OCI-LY1 (cell line): ENCODE data around the gene SYTL5.

Experiments
- H2AFZ ChIP-seq: fragments of 200-600 bp; sonication (generic), shearing (Covaris generic); 2 replicates; pipeline ENCODE4 v1.6.0; 2014; ENCODE audit warnings: antibody characterized with exemption, mild to moderate bottlenecking, low read length
- H3F3A ChIP-seq: fragments of 200-600 bp; sonication (generic), shearing (Covaris generic); 2 replicates; pipeline ENCODE4 v1.6.0; 2014; ENCODE audit warnings: mild to moderate bottlenecking, antibody characterized with exemption, low read length, moderate library complexity; ENCODE audit not compliant: insufficient read depth
- H3K27ac ChIP-seq: fragments of 200-600 bp; sonication (generic); 2 replicates; pipeline ENCODE4 v1.5.1; 2014; ENCODE audit warnings: low read length, mixed run types, mild to moderate bottlenecking, low read depth; ENCODE audit not compliant: poor library complexity, severe bottlenecking
- H3K27me3 ChIP-seq: fragments of 200-600 bp; sonication (generic); 2 replicates; pipeline ENCODE4 v1.6.0; 2014; ENCODE audit warnings: antibody characterized with exemption, mild to moderate bottlenecking, low read length, moderate library complexity; ENCODE audit not compliant: insufficient read depth
- H3K36me3 ChIP-seq: fragments of 200-600 bp; sonication (generic); 2 replicates; pipeline ENCODE4 v1.6.1; 2014; ENCODE audit warnings: mild to moderate bottlenecking, antibody characterized with exemption, low read length, moderate library complexity, mixed read lengths; ENCODE audit not compliant: insufficient read depth
- H3K4me1 ChIP-seq: fragments of 200-600 bp; sonication (generic); 2 replicates; pipeline ENCODE4 v1.5.1; 2014; ENCODE audit warnings: mild to moderate bottlenecking, low read length, moderate library complexity; ENCODE audit not compliant: insufficient read depth, severe bottlenecking
- H3K4me2 ChIP-seq: fragments of 200-600 bp; sonication (generic), shearing (Covaris generic); 2 replicates; pipeline ENCODE4 v1.6.1; 2014; ENCODE audit warnings: low read length
- H3K4me3 ChIP-seq: fragments of 200-600 bp; sonication (generic); 2 replicates; pipeline ENCODE4 v1.5.1; 2014; ENCODE audit warnings: low read length, low read depth, mild to moderate bottlenecking, mixed read lengths; ENCODE audit not compliant: poor library complexity, severe bottlenecking
- H3K79me2 ChIP-seq: fragments of 200-600 bp; shearing (Covaris generic); 2 replicates; pipeline ENCODE4 v1.6.1; 2016; ENCODE audit warnings: mixed run types, low read length, mixed read lengths; ENCODE audit not compliant: insufficient read depth
- H3K9ac ChIP-seq: fragments of 200-600 bp; sonication (generic), shearing (Covaris generic); 2 replicates; pipeline ENCODE4 v1.6.1; 2014; ENCODE audit warnings: mild to moderate bottlenecking, low read length, mixed read lengths
- H3K9me2 ChIP-seq: fragments of 200-600 bp; sonication (generic), shearing (Covaris generic); 2 replicates; pipeline ENCODE4 v1.6.1; 2014; ENCODE audit warnings: low read depth, mild to moderate bottlenecking, low read length, mixed read lengths
- H3K9me3 ChIP-seq: fragments of 200-600 bp; shearing (Covaris generic); 2 replicates; pipeline ENCODE4 v1.6.1; 2014; ENCODE audit warnings: low read length, mixed read lengths
- H4K20me1 ChIP-seq: fragments of 200-600 bp; sonication (generic), shearing (Covaris generic); 2 replicates; pipeline ENCODE4 v1.6.0; 2016; ENCODE audit warnings: mild to moderate bottlenecking, low read length; ENCODE audit not compliant: insufficient read depth
- EZH2 ChIP-seq: fragments of 200-600 bp; sonication (generic), shearing (Covaris generic); IDR thresholded peaks from 2 replicates; pipeline ENCODE4 v1.8.0; 2017; ENCODE audit warnings: borderline replicate concordance, mixed run types, mild to moderate bottlenecking, antibody characterized with exemption, low read length, moderate library complexity, mixed read lengths
- TF ChIP-seq, protein P1 (sequence below): fragments of 200-600 bp; sonication (generic), shearing (Covaris generic); IDR thresholded peaks from 2 replicates; pipeline ENCODE4 v1.5.1; 2017; ENCODE audit warnings: mild to moderate bottlenecking, antibody characterized with exemption, low read length, moderate library complexity, mixed read lengths

The SYTL5 gene

DNA sequence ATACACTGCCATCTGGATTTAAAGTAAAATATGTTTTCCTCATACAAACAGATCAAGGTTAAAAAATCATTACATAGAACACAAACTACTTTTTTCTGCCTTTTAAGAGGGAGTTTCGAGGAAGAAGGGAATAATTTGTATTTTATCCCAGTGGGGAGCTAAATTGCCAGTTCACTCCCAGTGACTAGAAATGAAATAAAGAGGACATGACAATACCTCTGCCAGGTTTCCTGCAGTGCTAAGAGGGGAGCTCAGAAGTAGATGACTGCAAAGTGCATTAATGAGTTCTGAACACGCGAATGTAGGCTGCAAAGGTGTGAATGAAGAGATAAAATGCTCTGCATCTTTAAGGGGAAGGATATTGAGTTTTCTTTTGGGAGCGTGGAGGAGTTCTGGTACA lies 144.6 kb downstream of the SYTL5 start:
- Histone ChIP-seq H3F3A (no peaks in the 10 kb centered on the region), H2AFZ (no peak overlapping the region), H3K27ac (no peak overlapping the region), H3K79me2 (no peaks in the 10 kb centered on the region), H3K9me3 (no peaks in the 10 kb centered on the region), H3K4me2 (no peak overlapping the region), H3K27me3 (no peaks in the 10 kb centered on the region), H4K20me1 (no peaks in the 10 kb centered on the region), H3K36me3 (no peaks in the 10 kb centered on the region), H3K4me1 (no peaks in the 10 kb centered on the region), H3K9me2 (no peaks in the 10 kb centered on the region), H3K4me3 (no peak overlapping the region), H3K9ac (no peak overlapping the region)
- TF ChIP-seq, protein P1, sequence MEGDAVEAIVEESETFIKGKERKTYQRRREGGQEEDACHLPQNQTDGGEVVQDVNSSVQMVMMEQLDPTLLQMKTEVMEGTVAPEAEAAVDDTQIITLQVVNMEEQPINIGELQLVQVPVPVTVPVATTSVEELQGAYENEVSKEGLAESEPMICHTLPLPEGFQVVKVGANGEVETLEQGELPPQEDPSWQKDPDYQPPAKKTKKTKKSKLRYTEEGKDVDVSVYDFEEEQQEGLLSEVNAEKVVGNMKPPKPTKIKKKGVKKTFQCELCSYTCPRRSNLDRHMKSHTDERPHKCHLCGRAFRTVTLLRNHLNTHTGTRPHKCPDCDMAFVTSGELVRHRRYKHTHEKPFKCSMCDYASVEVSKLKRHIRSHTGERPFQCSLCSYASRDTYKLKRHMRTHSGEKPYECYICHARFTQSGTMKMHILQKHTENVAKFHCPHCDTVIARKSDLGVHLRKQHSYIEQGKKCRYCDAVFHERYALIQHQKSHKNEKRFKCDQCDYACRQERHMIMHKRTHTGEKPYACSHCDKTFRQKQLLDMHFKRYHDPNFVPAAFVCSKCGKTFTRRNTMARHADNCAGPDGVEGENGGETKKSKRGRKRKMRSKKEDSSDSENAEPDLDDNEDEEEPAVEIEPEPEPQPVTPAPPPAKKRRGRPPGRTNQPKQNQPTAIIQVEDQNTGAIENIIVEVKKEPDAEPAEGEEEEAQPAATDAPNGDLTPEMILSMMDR, result no peak
- no peak for TF ChIP-seq EZH2

DNA sequence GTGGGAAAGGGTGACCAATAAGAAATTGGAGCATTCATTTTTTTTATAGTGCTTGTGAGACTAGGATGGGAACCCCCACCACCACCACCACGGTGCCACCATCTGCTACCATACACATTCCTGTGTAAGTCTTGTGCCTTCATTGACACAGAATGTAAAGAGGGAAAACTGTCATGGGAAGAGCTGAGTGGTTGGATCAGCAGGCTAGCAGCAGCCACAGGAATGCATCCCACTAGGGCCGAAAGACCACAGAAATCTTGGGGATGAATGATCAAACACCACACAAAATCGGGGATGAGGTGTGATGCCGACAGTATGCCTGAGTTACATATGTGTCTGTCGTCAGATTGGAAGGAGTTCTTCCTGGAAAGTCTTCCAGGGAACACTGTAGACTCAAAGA lies 145.1 kb downstream of the SYTL5 start:
- H3K4me2 ChIP-seq, result no peak overlapping the region
- no peaks in the 10 kb centered on the region for H3K36me3 ChIP-seq
- no peak overlapping the region for H3K9ac ChIP-seq
- TF ChIP-seq, protein P1, result no peak
- TF ChIP-seq EZH2, result no peak
- H3K27me3 ChIP-seq, result no peaks in the 10 kb centered on the region
- H3K4me3 ChIP-seq, result no peak overlapping the region
- H2AFZ ChIP-seq, result no peak overlapping the region
- H3K9me3 ChIP-seq, result no peaks in the 10 kb centered on the region
- H3K4me1 ChIP-seq, result no peaks in the 10 kb centered on the region
- no peaks in the 10 kb centered on the region for H3F3A ChIP-seq
- no peaks in the 10 kb centered on the region for H3K79me2 ChIP-seq
- H4K20me1 ChIP-seq, result no peaks in the 10 kb centered on the region
- H3K9me2 ChIP-seq, result no peaks in the 10 kb centered on the region
- no peak overlapping the region for H3K27ac ChIP-seq

DNA sequence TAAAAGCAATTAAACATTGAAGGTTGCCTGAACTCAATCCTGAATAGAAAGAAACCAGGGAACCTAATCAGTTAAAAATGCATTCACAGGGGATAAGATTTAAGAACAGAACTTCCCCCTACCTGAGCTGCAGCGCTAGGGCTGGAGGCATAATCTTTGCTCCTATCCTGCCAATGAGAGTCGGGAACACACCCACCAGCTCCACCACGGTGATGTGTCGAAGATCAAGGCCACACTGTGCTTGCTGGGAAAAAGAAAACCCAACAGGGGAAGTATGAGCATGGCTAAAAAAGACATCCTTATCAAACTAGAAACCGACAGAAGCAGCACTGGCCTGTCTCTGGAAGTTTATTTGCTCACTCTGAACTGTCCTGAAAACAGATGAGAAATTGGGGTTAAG lies 148.0 kb downstream of the SYTL5 start:
- Histone ChIP-seq H3K9ac (no peak overlapping the region), H3K79me2 (no peaks in the 10 kb centered on the region), H3F3A (no peaks in the 10 kb centered on the region), H4K20me1 (no peaks in the 10 kb centered on the region), H3K27ac (no peak overlapping the region), H3K4me1 (no peaks in the 10 kb centered on the region), H3K4me2 (no peak overlapping the region), H3K9me2 (no peaks in the 10 kb centered on the region), H3K27me3 (no peaks in the 10 kb centered on the region), H2AFZ (no peak overlapping the region), H3K4me3 (no peak overlapping the region), H3K9me3 (no peaks in the 10 kb centered on the region), H3K36me3 (no peaks in the 10 kb centered on the region)
- TF ChIP-seq EZH2, result no peak
- TF ChIP-seq, protein P1, result no peak
